Measurements from ENCODE around the gene GNG7.

GRCh38 chr19:2587001-2587719, 115.3 kb downstream of the GNG7 start:
- TF ChIP-seq EZH2phosphoT487 (IDR thresholded peaks at IDR 0.05; ENCODE audit: insufficient read depth, low read depth) (no peak), EZH2 (IDR thresholded peaks at IDR 0.05; ENCODE audit: insufficient read depth, poor library complexity, severe bottlenecking) (no peak)
